Coronary artery (tissue), 2 donors: ENCODE results near the gene C1RL.
A peak's percentile ranks its signal among the peaks of the same experiment; 100 is the strongest.

ENCODE experiments used
- DNase-seq: peaks from one replicate; pipeline ENCODE4 v3.0.0-alpha.2; 2017; ENCODE audit warnings: low spot score
- H3K27ac ChIP-seq, 2 donors: fragments of 200-600 bp; sonication (generic); one replicate each; pipeline ENCODE4 v1.5.1; 2016 to 2019
- H3K4me3 ChIP-seq: fragments of 200-600 bp; sonication (generic); 2 replicates; pipeline ENCODE4 v1.5.1; 2016; ENCODE audit warnings: mild to moderate bottlenecking, moderate library complexity
- TF ChIP-seq, protein P1 (sequence below): fragments of 200-600 bp; sonication (generic); IDR thresholded peaks from one replicate; pipeline ENCODE4 v1.5.1; 2019; ENCODE audit warnings: antibody characterized with exemption

C1RL gene

DNA sequence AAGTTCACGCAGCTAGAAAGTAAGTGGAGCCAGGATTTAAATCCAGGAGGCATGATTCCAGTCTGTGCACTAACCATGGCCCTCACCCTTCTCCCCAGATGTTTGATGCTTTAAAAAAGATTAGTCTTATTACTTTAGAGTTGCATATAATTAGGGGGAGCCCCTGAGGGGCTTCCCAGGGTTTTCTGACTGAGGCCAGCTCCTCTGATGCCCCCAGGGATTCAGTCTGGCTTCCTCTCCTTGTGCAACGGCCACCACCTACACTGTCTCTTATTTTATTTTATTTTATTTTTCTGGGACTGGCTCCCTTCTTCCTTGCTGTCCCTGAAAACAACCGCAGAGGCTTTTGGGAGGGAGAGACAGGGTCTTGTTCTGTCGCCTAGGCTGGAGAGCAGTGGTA lies 43.8 kb upstream of the C1RL start:
- TF ChIP-seq, protein P1, sequence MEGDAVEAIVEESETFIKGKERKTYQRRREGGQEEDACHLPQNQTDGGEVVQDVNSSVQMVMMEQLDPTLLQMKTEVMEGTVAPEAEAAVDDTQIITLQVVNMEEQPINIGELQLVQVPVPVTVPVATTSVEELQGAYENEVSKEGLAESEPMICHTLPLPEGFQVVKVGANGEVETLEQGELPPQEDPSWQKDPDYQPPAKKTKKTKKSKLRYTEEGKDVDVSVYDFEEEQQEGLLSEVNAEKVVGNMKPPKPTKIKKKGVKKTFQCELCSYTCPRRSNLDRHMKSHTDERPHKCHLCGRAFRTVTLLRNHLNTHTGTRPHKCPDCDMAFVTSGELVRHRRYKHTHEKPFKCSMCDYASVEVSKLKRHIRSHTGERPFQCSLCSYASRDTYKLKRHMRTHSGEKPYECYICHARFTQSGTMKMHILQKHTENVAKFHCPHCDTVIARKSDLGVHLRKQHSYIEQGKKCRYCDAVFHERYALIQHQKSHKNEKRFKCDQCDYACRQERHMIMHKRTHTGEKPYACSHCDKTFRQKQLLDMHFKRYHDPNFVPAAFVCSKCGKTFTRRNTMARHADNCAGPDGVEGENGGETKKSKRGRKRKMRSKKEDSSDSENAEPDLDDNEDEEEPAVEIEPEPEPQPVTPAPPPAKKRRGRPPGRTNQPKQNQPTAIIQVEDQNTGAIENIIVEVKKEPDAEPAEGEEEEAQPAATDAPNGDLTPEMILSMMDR: no peak
- DNase-seq: no peak
- no peak overlapping the region for H3K27ac ChIP-seq
- H3K4me3 ChIP-seq: no peak overlapping the region

DNA sequence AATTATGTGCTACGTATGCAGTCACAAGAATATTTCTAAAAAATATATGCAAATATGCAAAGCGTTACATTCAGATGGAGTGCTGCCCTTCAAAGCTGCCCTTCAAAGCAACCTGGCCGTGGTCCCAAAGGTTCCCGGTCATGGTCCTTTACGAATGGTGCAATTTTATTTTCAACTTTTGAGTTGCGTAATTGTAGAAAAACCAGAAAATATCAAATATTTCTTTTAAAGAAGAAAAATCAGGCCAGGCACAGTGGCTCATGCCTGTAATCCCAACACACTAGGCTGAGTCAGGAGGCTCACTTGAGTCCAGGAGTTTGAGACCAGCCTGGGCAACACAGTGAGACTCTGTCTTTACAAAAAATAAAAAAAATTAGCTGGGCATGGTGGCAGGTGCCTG lies 42.5 kb upstream of the C1RL start:
- no peak for DNase-seq
- Histone ChIP-seq H3K27ac (no peak overlapping the region), H3K4me3 (no peak overlapping the region)
- TF ChIP-seq, protein P1: no peak

DNA sequence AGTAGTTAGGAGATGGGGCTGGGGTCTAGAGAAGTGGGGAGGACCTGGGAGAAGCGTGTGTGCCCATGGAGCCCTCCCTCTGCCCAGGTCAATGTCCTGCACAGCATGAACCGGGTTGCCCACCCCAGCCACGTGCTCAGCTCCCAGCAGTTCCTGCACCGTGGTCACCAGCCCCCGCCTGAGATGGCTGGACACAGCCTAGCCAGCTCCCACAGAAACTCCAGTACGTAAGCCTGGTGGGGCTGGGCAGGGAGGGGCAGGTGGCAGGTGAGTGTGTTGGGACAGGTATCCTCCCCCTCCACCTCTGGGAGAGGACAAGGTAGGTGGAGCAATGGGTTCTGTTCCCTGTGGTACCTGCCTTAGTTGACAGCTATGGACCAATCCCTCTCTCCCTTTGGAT lies 41.8 kb upstream of the C1RL start:
- TF ChIP-seq, protein P1: no peak
- Histone ChIP-seq H3K27ac (no peak overlapping the region), H3K4me3 (no peak overlapping the region)
- DNase-seq: no peak

DNA sequence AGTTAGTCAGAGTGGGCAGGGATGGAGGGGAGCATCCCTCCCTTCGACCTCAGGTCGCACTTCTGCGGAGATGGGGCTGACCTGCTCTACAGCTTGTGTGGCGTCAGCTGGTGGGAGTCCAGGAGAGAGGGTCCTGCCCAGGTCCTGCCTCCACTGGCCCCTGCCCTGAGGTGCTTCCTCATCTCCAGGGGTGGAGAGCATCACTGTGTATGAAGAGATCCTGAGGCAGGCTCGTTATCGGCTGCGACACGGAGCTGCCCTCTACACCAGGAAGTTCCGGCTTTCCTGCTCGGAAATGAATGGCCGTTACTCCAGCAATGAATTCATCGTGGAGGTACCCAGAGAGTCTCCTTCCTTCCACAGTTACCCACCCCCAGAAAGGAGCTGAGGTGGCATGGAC lies 41.3 kb upstream of the C1RL start:
- DNase-seq: no peak
- Histone ChIP-seq H3K4me3 (no peak overlapping the region), H3K27ac (no peak overlapping the region)
- TF ChIP-seq, protein P1: no peak

DNA sequence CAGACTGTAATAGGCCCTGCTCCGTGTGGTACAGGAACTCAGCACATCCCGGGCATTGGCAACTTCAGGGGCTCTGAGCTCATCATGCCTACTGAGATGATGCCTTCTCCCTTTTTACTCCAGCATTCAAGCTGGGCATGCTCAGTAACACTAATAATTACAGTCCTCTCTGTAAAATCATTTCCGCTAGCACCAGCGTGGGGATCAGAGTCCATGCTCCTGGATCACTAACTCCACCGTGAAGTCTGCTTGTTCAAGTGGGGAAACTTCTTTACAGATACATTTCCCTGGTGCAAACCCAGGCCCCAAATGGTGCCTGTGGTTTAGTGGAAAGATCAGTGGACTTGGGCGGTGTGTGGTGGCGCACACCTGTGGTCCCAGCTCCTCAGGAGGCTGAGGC lies 37.9 kb upstream of the C1RL start:
- peak; percentile 31 for DNase-seq
- Histone ChIP-seq H3K27ac (no peak overlapping the region), H3K4me3 (no peak overlapping the region)
- TF ChIP-seq, protein P1: no peak

DNA sequence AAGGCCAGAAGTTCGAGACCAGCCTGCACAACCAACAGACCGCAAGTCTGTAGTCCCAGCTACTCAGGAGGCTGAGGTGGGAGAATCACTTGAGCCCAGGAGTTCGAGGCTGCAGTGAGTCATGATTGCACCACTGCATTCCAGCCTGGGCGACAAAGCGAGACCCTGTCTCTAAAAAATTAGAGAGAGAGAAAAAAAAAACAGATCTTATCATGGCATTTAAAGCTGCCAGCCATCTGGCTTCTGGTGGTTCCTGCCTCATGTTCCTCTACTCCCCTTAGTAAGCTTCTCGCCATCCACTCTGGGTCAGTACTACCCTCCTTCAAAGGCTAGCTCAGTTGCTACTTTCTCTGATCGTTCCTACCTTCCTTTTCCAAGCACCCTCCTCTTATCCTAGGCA lies 37.2 kb upstream of the C1RL start:
- no peak overlapping the region for H3K27ac ChIP-seq
- no peak for DNase-seq
- TF ChIP-seq, protein P1: no peak
- no peak overlapping the region for H3K4me3 ChIP-seq

DNA sequence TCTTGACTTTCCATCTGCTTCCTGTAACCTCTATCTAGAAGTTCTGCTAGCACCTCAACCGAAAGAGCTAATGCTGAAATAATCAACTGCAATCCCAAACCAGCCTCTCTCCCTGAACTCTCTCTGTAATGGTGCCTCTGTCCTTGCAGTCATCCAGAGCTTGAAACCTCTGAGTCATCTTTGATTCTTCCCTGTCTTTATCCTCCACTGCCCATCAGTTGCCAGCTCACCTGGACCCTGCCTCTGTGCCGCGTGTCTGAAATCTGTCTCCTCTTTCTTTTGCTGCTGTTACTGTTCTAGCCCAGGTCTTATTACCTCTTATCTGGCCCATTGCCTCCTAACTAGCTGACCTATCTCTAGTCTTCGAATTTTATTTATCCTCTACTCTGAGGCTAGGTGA lies 36.7 kb upstream of the C1RL start:
- Histone ChIP-seq H3K4me3 (no peak overlapping the region), H3K27ac (no peak overlapping the region)
- TF ChIP-seq, protein P1: no peak
- DNase-seq: no peak
